H1 (cell line): ENCODE measurements around the gene KCNMA1. TPM values are rescaled to one million over a fixed set of nuclear protein-coding genes. Genes with fewer than 3 reads are reported as not detected.

Experiments
- CTCF ChIA-PET: fragments of 300-600 bp; sonication (Branson Sonifier 250); formaldehyde crosslinking; loops from one replicate; lab custom pipeline; 2021; ENCODE audit not compliant: partially characterized antibody; lab: Charles Lee
- POLR2A ChIA-PET: fragments of 300-600 bp; sonication (Branson Sonifier 250); formaldehyde crosslinking; loops from one replicate; lab custom pipeline; 2021; ENCODE audit warnings: inconsistent platforms; ENCODE audit not compliant: partially characterized antibody; lab: Charles Lee
- DNase-seq, 2 experiments: peaks; one replicate each; pipeline versions ENCODE4 v3.0.0 to v3.0.0-alpha.2; 2010 to 2022; ENCODE audit warnings: low spot score in 2 of 2, low read depth in 1 of 2, mixed read lengths in 1 of 2
- FAIRE-seq: peaks from 2 replicates; lab custom pipeline; 2011; peaks lifted over from hg19 to GRCh38; lab: Jason Lieb, UNC
- H2AFZ ChIP-seq: 2 replicates; pipeline ENCODE4 v1.8.1; 2012; ENCODE audit warnings: low read length, inconsistent platforms
- H2AK5ac ChIP-seq: 2 replicates; pipeline ENCODE4 v1.6.1; 2013; ENCODE audit warnings: low read depth, low read length
- H2BK120ac ChIP-seq: replicated peaks from 2 replicates; pipeline ENCODE3; 2013; ENCODE audit warnings: low read depth, low read length, inconsistent platforms
- H2BK12ac ChIP-seq: 2 replicates; pipeline ENCODE4 v1.6.1; 2013; ENCODE audit warnings: low read depth, low read length
- H2BK15ac ChIP-seq: 2 replicates; pipeline ENCODE4 v1.6.1; 2013; ENCODE audit warnings: low read length
- H2BK20ac ChIP-seq: 2 replicates; pipeline ENCODE4 v1.6.1; 2013; ENCODE audit warnings: low read length
- H2BK5ac ChIP-seq: 2 replicates; pipeline ENCODE4 v1.6.1; 2013; ENCODE audit warnings: low read depth, low read length
- H3K14ac ChIP-seq: 2 replicates; pipeline ENCODE4 v1.6.1; 2013; ENCODE audit warnings: inconsistent platforms; ENCODE audit not compliant: insufficient read length
- H3K18ac ChIP-seq: 2 replicates; pipeline ENCODE4 v1.6.1; 2013; ENCODE audit warnings: low read length; ENCODE audit errors: extremely low read depth
- H3K23ac ChIP-seq: 2 replicates; pipeline ENCODE4 v1.6.1; 2013; ENCODE audit warnings: inconsistent platforms; ENCODE audit not compliant: insufficient read length
- H3K23me2 ChIP-seq: 2 replicates; pipeline ENCODE4 v1.6.1; 2013; ENCODE audit warnings: low read depth, low read length
- H3K27ac ChIP-seq: 2 replicates; pipeline ENCODE4 v1.6.1; 2011; ENCODE audit warnings: low read depth, low read length, inconsistent platforms
- H3K27me3 ChIP-seq, 4 experiments: replicated peaks in 1 of 4; 1 replicate in 1 of 4; 2 replicates in 3 of 4; pipeline versions ENCODE4 v1.6.1 to v1.8.1; 2011 to 2013; ENCODE audit warnings: low read length in 3 of 4, mild to moderate bottlenecking in 3 of 4, inconsistent platforms in 2 of 4, mixed read lengths in 2 of 4, moderate library complexity in 1 of 4; ENCODE audit not compliant: control insufficient read depth in 3 of 4, insufficient read depth in 3 of 4; ENCODE audit errors: extremely low read depth in 1 of 4
- H3K36me3 ChIP-seq, 4 experiments: 2 replicates each; pipeline versions ENCODE4 v1.6.1 to v1.8.1; 2011 to 2013; ENCODE audit warnings: mild to moderate bottlenecking in 4 of 4, low read length in 3 of 4, moderate library complexity in 2 of 4, control low read depth in 1 of 4, inconsistent platforms in 1 of 4; ENCODE audit not compliant: insufficient read depth in 4 of 4, control insufficient read depth in 2 of 4
- H3K4ac ChIP-seq: replicated peaks from 2 replicates; pipeline ENCODE3; 2013; ENCODE audit warnings: low read length, low read depth, mixed read lengths, inconsistent platforms; ENCODE audit not compliant: insufficient read length
- H3K4me1 ChIP-seq, 4 experiments: replicated peaks in 1 of 4; 1 replicate in 1 of 4; 2 replicates in 3 of 4; pipeline versions ENCODE4 v1.6.1 to v1.8.1; 2011 to 2013; ENCODE audit warnings: low read length in 3 of 4, inconsistent platforms in 2 of 4, mixed read lengths in 1 of 4; ENCODE audit not compliant: insufficient read depth in 4 of 4, control insufficient read depth in 3 of 4
- H3K4me2 ChIP-seq, 2 experiments: 2 replicates each; pipeline versions ENCODE4 v1.6.1 to v1.8.1; 2011 to 2013; ENCODE audit warnings: low read depth in 2 of 2, low read length in 2 of 2, control low read depth in 1 of 2, inconsistent platforms in 1 of 2, mild to moderate bottlenecking in 1 of 2; ENCODE audit not compliant: insufficient read depth in 1 of 2
- H3K4me3 ChIP-seq, 4 experiments: fragments of 200-600, 300-600 bp in 1 of 4; sonication (generic), shearing (Covaris generic), sonication (Bioruptor Twin) in 1 of 4; 2 replicates each; pipeline versions ENCODE4 v1.5.1 to v1.8.1; 2011 to 2016; ENCODE audit warnings: low read length in 4 of 4, low read depth in 3 of 4, control low read depth in 2 of 4, inconsistent platforms in 2 of 4, mild to moderate bottlenecking in 2 of 4, mixed read lengths in 1 of 4, moderate library complexity in 1 of 4; ENCODE audit not compliant: insufficient read depth in 2 of 4; ENCODE audit errors: extremely low read depth in 1 of 4
- H3K56ac ChIP-seq: replicated peaks from 2 replicates; pipeline ENCODE3; 2013; ENCODE audit warnings: low read depth, mild to moderate bottlenecking, mixed read lengths, low read length, inconsistent platforms; ENCODE audit not compliant: insufficient read length
- H3K79me1 ChIP-seq: 2 replicates; pipeline ENCODE4 v1.6.1; 2013; ENCODE audit warnings: low read depth, low read length, control low read depth
- H3K79me2 ChIP-seq, 2 experiments: 2 replicates each; pipeline versions ENCODE4 v1.6.1 to v1.8.1; 2012 to 2013; ENCODE audit warnings: low read length in 2 of 2, mild to moderate bottlenecking in 2 of 2, inconsistent platforms in 1 of 2; ENCODE audit not compliant: insufficient read depth in 2 of 2, control insufficient read depth in 1 of 2
- H3K9ac ChIP-seq, 4 experiments: replicated peaks in 1 of 4; 1 replicate in 1 of 4; 2 replicates in 3 of 4; pipeline versions ENCODE4 v1.6.1 to v1.8.1; 2011 to 2013; ENCODE audit warnings: low read depth in 3 of 4, low read length in 3 of 4, control low read depth in 2 of 4, mild to moderate bottlenecking in 2 of 4, moderate library complexity in 2 of 4, inconsistent platforms in 1 of 4; ENCODE audit errors: extremely low read depth in 1 of 4
- H3K9me3 ChIP-seq, 2 experiments: 2 replicates each; pipeline versions ENCODE4 v1.6.1 to v1.8.1; 2012 to 2013; ENCODE audit warnings: mild to moderate bottlenecking in 2 of 2, moderate library complexity in 2 of 2, control low read depth in 1 of 2, inconsistent platforms in 1 of 2, low read depth in 1 of 2, low read length in 1 of 2, mixed read lengths in 1 of 2; ENCODE audit not compliant: insufficient read depth in 2 of 2
- H4K20me1 ChIP-seq, 2 experiments: replicated peaks in 1 of 2; 2 replicates each; pipeline versions ENCODE3 to v1.8.1; 2011 to 2013; ENCODE audit warnings: inconsistent platforms in 2 of 2, low read length in 2 of 2, mild to moderate bottlenecking in 1 of 2; ENCODE audit not compliant: insufficient read depth in 2 of 2, control insufficient read depth in 1 of 2
- H4K5ac ChIP-seq: 2 replicates; pipeline ENCODE4 v1.6.1; 2013; ENCODE audit warnings: low read length, low read depth, mixed read lengths, inconsistent platforms; ENCODE audit not compliant: insufficient read length
- H4K8ac ChIP-seq: 2 replicates; pipeline ENCODE4 v1.8.0; 2013; ENCODE audit warnings: mild to moderate bottlenecking, moderate library complexity, low read length, inconsistent platforms; ENCODE audit not compliant: insufficient read depth; ENCODE audit errors: extremely low read depth
- H4K91ac ChIP-seq: replicated peaks from 2 replicates; pipeline ENCODE3; 2013; ENCODE audit warnings: low read length, mixed read lengths, inconsistent platforms; ENCODE audit not compliant: insufficient read length
- CBX5 ChIP-seq: fragments of 300-800, 300-1000 bp; sonication (generic); IDR thresholded peaks from 2 replicates; pipeline ENCODE4 v1.7.1; 2016; ENCODE audit warnings: antibody characterized with exemption, low read length, low read depth
- CREB1 ChIP-seq: IDR thresholded peaks from 2 replicates; pipeline ENCODE4 v1.6.1; 2012; ENCODE audit warnings: inconsistent platforms
- SUZ12 ChIP-seq: fragments of 200-600 bp; sonication (generic); IDR thresholded peaks from 2 replicates; pipeline ENCODE4 v1.6.1; 2012; ENCODE audit warnings: mild to moderate bottlenecking, inconsistent platforms, low read length, moderate library complexity, mixed read lengths
- WGBS, 2 experiments: shearing (Covaris generic) in 1 of 2; methylation state at CpG; one replicate each; pipeline versions ENCODE4 v1.1.6 to v1.1.7; 2013 to 2015; ENCODE audit warnings: low lambda C conversion rate in 2 of 2, mixed read lengths in 2 of 2, inconsistent platforms in 1 of 2, low coverage in 1 of 2, missing lambda C conversion rate in 1 of 2; ENCODE audit not compliant: insufficient replicate concordance in 2 of 2, insufficient coverage in 1 of 2, insufficient read length in 1 of 2; ENCODE audit errors: extremely low coverage in 1 of 2, missing lambda C conversion rate in 1 of 2; 5-methylcytosine and 5-hydroxymethylcytosine counted together
- polyA plus RNA-seq, 7 experiments: library from polyadenylated mRNA; depleted of rRNA in 3 of 7; stranded (reverse) in 5 of 7; unstranded in 2 of 7; fragments of >200 nt in 5 of 7; fragments of 200-250 nt in 2 of 7; gene quantifications; 1 replicate in 5 of 7; 2 replicates in 1 of 7; 4 replicates in 1 of 7; pipeline versions ENCODE4 v1.2.1 to v1.2.3, GENCODE V29; 2011 to 2013; ENCODE audit warnings: missing spikeins in 2 of 7, mixed read lengths in 2 of 7
- total RNA-seq: library from RNA; stranded (reverse); fragmentation: NEBNext Ultra II Directional; extraction: Animal tissue kit (Norgen Biotek cat#: 25700); gene quantifications from 2 replicates; pipeline ENCODE4 v1.2.1, GENCODE V29; 2021

Gene KCNMA1
- total and polyA plus RNA-seq, 2 of the 8 experiments (the other 6 are each of a cell fraction or from before 2014, with no cell fraction given) = 10.2 to 11.1 TPM

- Histone ChIP-seq H3K4me3 (no peak overlapping the region), H3K79me1 (no peaks in the 10 kb centered on the region), H3K36me3 (no peaks in the 10 kb centered on the region), H4K20me1 (no peaks in the 10 kb centered on the region), H2BK12ac (no peak overlapping the region), H4K91ac (no peak overlapping the region), H3K27me3 (no peaks in the 10 kb centered on the region; a peak in 1 of 7 replicates), H2BK120ac (no peak overlapping the region), H3K9me3 (0 out of 4 replicates have a peak, but pooled peaks cover 0 to 2% of the 10 kb centered on the region in 2 experiments), H4K5ac (no peak overlapping the region), H3K18ac (no peak overlapping the region), H3K4ac (no peak overlapping the region), H2BK15ac (no peak overlapping the region), H2BK5ac (no peak overlapping the region), H3K4me1 (no peaks in the 10 kb centered on the region), H3K23me2 (no peaks in the 10 kb centered on the region), H2BK20ac (no peak overlapping the region), H2AK5ac (no peak overlapping the region), H2AFZ (no peak overlapping the region), H3K56ac (no peak overlapping the region), H3K14ac (no peak overlapping the region), H4K8ac (no peak overlapping the region), H3K4me2 (no peak overlapping the region), H3K9ac (no peak overlapping the region), H3K79me2 (no peaks in the 10 kb centered on the region), H3K23ac (no peak overlapping the region), H3K27ac (no peak overlapping the region)
- FAIRE-seq = no peak
- ChIA-PET POLR2A (interaction anchor here (0.6 kb wide), 1 partner anchor 414 kb away, joined by 3 read pairs; no protein-coding TSS in a partner anchor), CTCF (interaction anchor here (0.6 to 1.8 kb wide), 15 partner anchors 10 to 537 kb away, joined by 3 to 7 read pairs (median 4); no protein-coding TSS in a partner anchor)
- WGBS, 2 experiments = 79% methylated on average over 1 of the region's 1 CpG; no CpG with 5 or more reads in 1 of the 2 experiments
- no peak for DNase-seq
- TF ChIP-seq SUZ12 (no peak), CBX5 (no peak), CREB1 (no peak)
Measured at GRCh38 chr10:77253147-77253545, 384.5 kb downstream of the KCNMA1 start.
